Measurements from ENCODE around the gene AP1G2.

GRCh38 chr14:23564876-23565275 lies 2.7 kb downstream of the AP1G2 start:
- TF ChIP-seq MXI1 (IDR thresholded peaks at IDR 0.05; ENCODE audit: borderline replicate concordance, low read depth, low read length) (no peak), POLR2A (IDR thresholded peaks at IDR 0.05; ENCODE audit: low read depth, low read length) (no peak), BHLHE40 (IDR thresholded peaks at IDR 0.05; ENCODE audit: low read depth, low read length) (no peak), SMC3 (IDR thresholded peaks at IDR 0.05; ENCODE audit: low read depth, low read length) (no peak), RFX5 (IDR thresholded peaks at IDR 0.05; ENCODE audit: low read depth, low read length) (no peak), RAD21 (IDR thresholded peaks at IDR 0.05; ENCODE audit: low read length) (no peak)
- TF ChIP-seq, protein P1, sequence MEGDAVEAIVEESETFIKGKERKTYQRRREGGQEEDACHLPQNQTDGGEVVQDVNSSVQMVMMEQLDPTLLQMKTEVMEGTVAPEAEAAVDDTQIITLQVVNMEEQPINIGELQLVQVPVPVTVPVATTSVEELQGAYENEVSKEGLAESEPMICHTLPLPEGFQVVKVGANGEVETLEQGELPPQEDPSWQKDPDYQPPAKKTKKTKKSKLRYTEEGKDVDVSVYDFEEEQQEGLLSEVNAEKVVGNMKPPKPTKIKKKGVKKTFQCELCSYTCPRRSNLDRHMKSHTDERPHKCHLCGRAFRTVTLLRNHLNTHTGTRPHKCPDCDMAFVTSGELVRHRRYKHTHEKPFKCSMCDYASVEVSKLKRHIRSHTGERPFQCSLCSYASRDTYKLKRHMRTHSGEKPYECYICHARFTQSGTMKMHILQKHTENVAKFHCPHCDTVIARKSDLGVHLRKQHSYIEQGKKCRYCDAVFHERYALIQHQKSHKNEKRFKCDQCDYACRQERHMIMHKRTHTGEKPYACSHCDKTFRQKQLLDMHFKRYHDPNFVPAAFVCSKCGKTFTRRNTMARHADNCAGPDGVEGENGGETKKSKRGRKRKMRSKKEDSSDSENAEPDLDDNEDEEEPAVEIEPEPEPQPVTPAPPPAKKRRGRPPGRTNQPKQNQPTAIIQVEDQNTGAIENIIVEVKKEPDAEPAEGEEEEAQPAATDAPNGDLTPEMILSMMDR (conservative IDR thresholded peaks at IDR 0.05; ENCODE audit: low read depth, low read length), result no peak

All from IMR-90 (cell line).